ENCODE measurements around the gene ZBED3.
A peak's percentile ranks its signal among the peaks of the same experiment; 100 is the strongest.

Gene ZBED3

GRCh38 chr5:77077829-77078176 is 9.3 kb downstream of the ZBED3 start:
- DNase-seq (ENCODE audit: low read depth in 2 of 2, low spot score in 1 of 2) = no peak

- peak in 1 of 2 donors; percentile 20 for DNase-seq (ENCODE audit: low read depth in 2 of 2, low spot score in 1 of 2)
Measured at GRCh38 chr5:77076961-77077828, 9.9 kb downstream of the ZBED3 start.

GRCh38 chr5:77074745-77075144 is 12.3 kb downstream of the ZBED3 start:
- DNase-seq (ENCODE audit: low read depth in 2 of 2, low spot score in 1 of 2) = no peak

- DNase-seq (ENCODE audit: low read depth in 2 of 2, low spot score in 1 of 2) = no peak
Measured at GRCh38 chr5:77073667-77074066, 13.4 kb downstream of the ZBED3 start.

- no peak for DNase-seq (ENCODE audit: low read depth in 2 of 2, low spot score in 1 of 2)
Measured at GRCh38 chr5:77066823-77067442, 20.2 kb downstream of the ZBED3 start.

- no peak for DNase-seq (ENCODE audit: low read depth in 2 of 2, low spot score in 1 of 2)
Measured at GRCh38 chr5:77066184-77066583, 20.9 kb downstream of the ZBED3 start.

- DNase-seq (ENCODE audit: low read depth in 2 of 2, low spot score in 1 of 2) = no peak
Measured at GRCh38 chr5:77065256-77065655, 21.8 kb downstream of the ZBED3 start.

- DNase-seq (ENCODE audit: low read depth in 2 of 2, low spot score in 1 of 2) = no peak
Measured at GRCh38 chr5:77064040-77064439, 23.0 kb downstream of the ZBED3 start.

GRCh38 chr5:77046416-77047073 is 40.5 kb downstream of the ZBED3 start:
- DNase-seq (ENCODE audit: low read depth in 2 of 2, low spot score in 1 of 2) = no peak

GRCh38 chr5:77035950-77036349 is 51.1 kb downstream of the ZBED3 start:
- no peak for DNase-seq (ENCODE audit: low read depth in 2 of 2, low spot score in 1 of 2)

- no peak for DNase-seq (ENCODE audit: low read depth in 2 of 2, low spot score in 1 of 2)
Measured at GRCh38 chr5:77033338-77033737, 53.7 kb downstream of the ZBED3 start.

GRCh38 chr5:77032635-77033034 is 54.5 kb downstream of the ZBED3 start:
- DNase-seq (ENCODE audit: low read depth in 2 of 2, low spot score in 1 of 2) = no peak

- no peak for DNase-seq (ENCODE audit: low read depth in 2 of 2, low spot score in 1 of 2)
Measured at GRCh38 chr5:77031891-77032290, 55.2 kb downstream of the ZBED3 start.

- peak; percentile 69 to 76 for DNase-seq (ENCODE audit: low read depth in 2 of 2, low spot score in 1 of 2)
Measured at GRCh38 chr5:77030097-77031071, 56.7 kb downstream of the ZBED3 start, which contains the start of gene AGGF1. TSS of gene AGGF1 (plus strand) at chr5:77030404. CDS start at chr5:77030767, 363 bp downstream.

- no peak for DNase-seq (ENCODE audit: low read depth in 2 of 2, low spot score in 1 of 2)
Measured at GRCh38 chr5:77029376-77029885, 57.7 kb downstream of the ZBED3 start.

- no peak for DNase-seq (ENCODE audit: low read depth in 2 of 2, low spot score in 1 of 2)
Measured at GRCh38 chr5:77028631-77029375, 58.3 kb downstream of the ZBED3 start.

- no peak for DNase-seq (ENCODE audit: low read depth in 2 of 2, low spot score in 1 of 2)
Measured at GRCh38 chr5:77024490-77024889, 62.6 kb downstream of the ZBED3 start.

GRCh38 chr5:77022511-77023417 is 64.3 kb downstream of the ZBED3 start:
- no peak for DNase-seq (ENCODE audit: low read depth in 2 of 2, low spot score in 1 of 2)

All from stimulated activated CD8-positive, alpha-beta memory T cell treated with anti-CD3 and anti-CD28 coated beads, Interleukin-4, amount 100 ng/mL, for 4 hours (primary cell).